Measurements from ENCODE around the gene SLC26A8.

DNA sequence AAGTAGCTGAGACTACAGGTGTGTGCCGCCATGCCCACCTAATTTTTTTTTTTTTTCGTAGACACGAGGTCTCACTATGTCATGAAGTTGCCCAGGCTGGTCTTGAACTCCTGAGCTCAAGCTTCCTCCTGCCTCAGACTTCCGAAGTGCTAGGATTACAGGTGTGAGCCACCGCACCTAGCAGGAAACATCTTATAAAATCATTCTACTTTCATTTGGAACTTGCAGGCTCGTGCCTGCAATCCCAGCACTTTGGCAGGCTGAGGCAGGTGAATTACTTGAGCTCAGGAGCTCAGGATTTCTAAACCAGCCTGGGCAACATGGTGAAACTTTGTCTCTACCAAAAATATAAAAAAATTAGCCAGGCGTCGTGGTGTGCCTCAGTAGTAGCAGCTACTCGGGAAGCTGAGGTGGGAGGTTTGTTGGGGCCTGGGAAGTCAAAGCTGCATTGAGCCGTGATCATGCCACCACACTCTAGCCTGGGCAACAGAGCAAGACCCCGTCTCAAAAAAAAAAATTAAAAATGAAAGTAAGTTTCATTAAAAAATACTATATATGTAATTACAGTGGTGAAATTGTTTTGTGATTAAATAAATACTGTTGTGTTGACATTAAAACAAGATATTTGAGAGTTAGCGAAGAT lies 18.3 kb upstream of the SLC26A8 start:
- no peak for TF ChIP-seq POLR2A (IDR thresholded peaks at IDR 0.05)
- no peak for TF ChIP-seq CTCF (IDR thresholded peaks at IDR 0.05)
